Testis (tissue), 5 donors: ENCODE measurements around the gene METTL27. TPM values are rescaled to one million over a fixed set of nuclear protein-coding genes. Genes with fewer than 3 reads are reported as not detected.

Experiments used
- DNase-seq: peaks from one replicate; pipeline ENCODE4 v3.0.0-alpha.2; 2019
- H3K27ac ChIP-seq, 2 donors: fragments of 200-600 bp; sonication (generic); one replicate each; pipeline ENCODE4 v1.5.1; 2019
- H3K27me3 ChIP-seq: fragments of 200-600 bp; sonication (generic); one replicate; pipeline ENCODE4 v1.5.1; 2019
- H3K36me3 ChIP-seq: fragments of 200-600 bp; sonication (generic); one replicate; pipeline ENCODE4 v1.5.1; 2017; ENCODE audit warnings: low read depth; ENCODE audit errors: missing control alignments
- H3K4me1 ChIP-seq: fragments of 200-600 bp; sonication (generic); one replicate; pipeline ENCODE4 v1.5.1; 2019
- H3K4me3 ChIP-seq, 2 donors: fragments of 200-600 bp; sonication (generic); one replicate each; pipeline ENCODE4 v1.5.1; 2017 to 2019
- H3K9me3 ChIP-seq: fragments of 200-600 bp; sonication (generic); one replicate; pipeline ENCODE4 v1.5.1; 2017
- CTCF ChIP-seq, 3 experiments: fragments of 450-650 bp in 2 of 3; fragments of 200-600 bp in 1 of 3; sonication (generic) in 1 of 3; IDR thresholded peaks; one replicate each; pipeline ENCODE4 v1.5.1; 2016 to 2019; ENCODE audit warnings: antibody characterized with exemption in 3 of 3, mild to moderate bottlenecking in 2 of 3, moderate library complexity in 1 of 3
- POLR2A ChIP-seq: fragments of 450-650 bp; IDR thresholded peaks from one replicate; pipeline ENCODE4 v1.6.1; 2017; ENCODE audit warnings: antibody characterized with exemption, mild to moderate bottlenecking, moderate library complexity
- WGBS, 2 donors: methylation state at CpG; one replicate each; pipeline ENCODE4 v1.1.5; 2018; 5-methylcytosine and 5-hydroxymethylcytosine counted together
- intact Hi-C: fragments of 100-400 bp; cut with DNase I; formaldehyde crosslinking; loops from one replicate; pipeline ENCODE4 v1.15.1; 2023; ENCODE audit warnings: low total_unique reads
- long read RNA-seq, 2 donors: transcript quantifications; one replicate each; lab custom pipeline, GENCODE V29; 2026
- polyA plus RNA-seq: library from polyadenylated mRNA; stranded (reverse); fragments of 350-450 nt; fragmentation: Illumina TruSeq; extraction: RNeasy Lipid Tissue Mini Kit (QIAGEN cat#74804); gene quantifications from one replicate; pipeline ENCODE4 v1.2.3, GENCODE V29; 2014; ENCODE audit warnings: low read depth, low replicate concordance; ENCODE audit not compliant: insufficient read depth
- total RNA-seq, 2 donors: library from RNA; depleted of rRNA; stranded (reverse); fragments of >200 nt; gene quantifications; one replicate each; pipeline ENCODE4 v1.2.3, GENCODE V29; 2016

The METTL27 gene
- total RNA-seq = 1 to 10 TPM; 3.5 to 3.7 TPM
- 5.6 TPM for polyA plus RNA-seq
- long read RNA-seq, donor 1, partial matches to known transcripts = 0 of 2 reads
- long read RNA-seq, donor 1, other reads (novel, unspliced or antisense) = 0 of 2 reads
- long read RNA-seq, donor 2, partial matches to known transcripts = 0 of 1 reads
- long read RNA-seq, donor 2, other reads (novel, unspliced or antisense) = 0 of 1 reads

- H3K27ac ChIP-seq = peak within 1 kb of the TSS in 1 of 2 donors; percentile 31
- no peaks in the 10 kb centered on the region for H3K36me3 ChIP-seq
- H3K4me1 ChIP-seq = peaks cover 15% of the 10 kb centered on the region
- WGBS, 2 donors = 3 to 4% methylated on average over 5 to 45 of the region's 45 CpGs
- peak; percentile 97 for DNase-seq
- intact Hi-C loops = no loop called here
- H3K9me3 ChIP-seq = no peaks in the 10 kb centered on the region
- no peaks in the 10 kb centered on the region for H3K27me3 ChIP-seq
- TF ChIP-seq CTCF (IDR thresholded peaks at IDR 0.05) = no peak
- no peak for TF ChIP-seq POLR2A
- peak within 1 kb of the TSS; percentile 55 to 62 for H3K4me3 ChIP-seq
Measured at GRCh38 chr7:73842067-73842976, at the start of gene METTL27. METTL27 (minus strand) TSS chr7:73842516; CDS start chr7:73842140, 376 bp downstream.

GRCh38 chr7:73891178-73891885, 49.0 kb upstream of the METTL27 start:
- no peak for DNase-seq
- peaks cover 23% of the 10 kb centered on the region for H3K4me1 ChIP-seq
- intact Hi-C loops = loop anchor here (5.0 kb wide), 1 partner anchor 136 kb away; the partner anchor contains the start of gene ELN
- no peak overlapping the region for H3K27ac ChIP-seq
- no peaks in the 10 kb centered on the region for H3K9me3 ChIP-seq
- 63 to 75% methylated on average over 13 to 16 of the region's 16 CpGs for WGBS, 2 donors
- H3K27me3 ChIP-seq = no peaks in the 10 kb centered on the region
- no peak for TF ChIP-seq POLR2A
- TF ChIP-seq CTCF (IDR thresholded peaks at IDR 0.05) = no peak
- no peaks in the 10 kb centered on the region for H3K36me3 ChIP-seq
- H3K4me3 ChIP-seq = no peak overlapping the region

GRCh38 chr7:73890555-73891147, 48.3 kb upstream of the METTL27 start:
- intact Hi-C loops = loop anchor here (5.0 kb wide), 1 partner anchor 137 kb away; the partner anchor contains the start of gene ELN
- no peaks in the 10 kb centered on the region for H3K27me3 ChIP-seq
- TF ChIP-seq POLR2A (no peak), CTCF (IDR thresholded peaks at IDR 0.05) (no peak)
- no peak for DNase-seq
- no peaks in the 10 kb centered on the region for H3K9me3 ChIP-seq
- H3K27ac ChIP-seq = no peak overlapping the region
- no peaks in the 10 kb centered on the region for H3K36me3 ChIP-seq
- H3K4me1 ChIP-seq = peaks cover 26% of the 10 kb centered on the region
- WGBS, 2 donors = 75 to 80% methylated on average over 16 of the region's 16 CpGs
- no peak overlapping the region for H3K4me3 ChIP-seq

GRCh38 chr7:73888959-73889358, 46.6 kb upstream of the METTL27 start:
- Histone ChIP-seq H3K36me3 (no peaks in the 10 kb centered on the region), H3K4me3 (no peak overlapping the region), H3K9me3 (no peaks in the 10 kb centered on the region), H3K27ac (no peak overlapping the region), H3K27me3 (no peaks in the 10 kb centered on the region), H3K4me1 (peaks cover 26% of the 10 kb centered on the region)
- DNase-seq = no peak
- intact Hi-C loops = no loop called here
- WGBS, 2 donors = 95 to 96% methylated on average over 6 of the region's 6 CpGs
- TF ChIP-seq POLR2A (no peak), CTCF (IDR thresholded peaks at IDR 0.05) (no peak)
